ENCODE results near the gene NXN.

DNA sequence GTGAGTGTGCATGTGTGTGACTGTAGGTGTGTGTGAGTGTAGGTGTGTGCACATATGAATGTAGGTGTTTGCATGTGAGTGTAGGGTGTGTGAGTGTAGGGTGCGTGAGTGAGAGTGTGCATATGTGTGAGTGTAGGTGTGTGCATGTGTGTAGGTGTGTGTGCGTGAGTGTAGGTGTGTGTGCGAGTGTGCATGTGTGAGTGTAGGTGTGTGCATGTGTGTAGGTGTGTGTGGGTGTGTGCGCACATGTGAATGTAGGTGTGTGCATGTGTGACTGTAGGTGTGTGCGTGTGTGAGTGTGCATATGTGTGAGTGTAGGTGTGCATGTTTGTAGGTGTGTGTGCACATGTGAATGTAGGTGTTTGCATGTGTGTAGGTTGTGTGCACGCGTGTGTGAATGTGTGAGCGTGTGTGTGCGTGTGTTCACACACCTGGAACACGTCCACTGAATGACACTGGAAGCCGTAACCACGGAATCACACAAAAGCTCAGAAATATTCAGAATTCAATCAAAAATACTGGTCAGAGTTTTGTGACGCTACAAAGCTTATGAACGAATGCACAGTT is 166.9 kb downstream of the NXN start:
- TF ChIP-seq, protein P1, sequence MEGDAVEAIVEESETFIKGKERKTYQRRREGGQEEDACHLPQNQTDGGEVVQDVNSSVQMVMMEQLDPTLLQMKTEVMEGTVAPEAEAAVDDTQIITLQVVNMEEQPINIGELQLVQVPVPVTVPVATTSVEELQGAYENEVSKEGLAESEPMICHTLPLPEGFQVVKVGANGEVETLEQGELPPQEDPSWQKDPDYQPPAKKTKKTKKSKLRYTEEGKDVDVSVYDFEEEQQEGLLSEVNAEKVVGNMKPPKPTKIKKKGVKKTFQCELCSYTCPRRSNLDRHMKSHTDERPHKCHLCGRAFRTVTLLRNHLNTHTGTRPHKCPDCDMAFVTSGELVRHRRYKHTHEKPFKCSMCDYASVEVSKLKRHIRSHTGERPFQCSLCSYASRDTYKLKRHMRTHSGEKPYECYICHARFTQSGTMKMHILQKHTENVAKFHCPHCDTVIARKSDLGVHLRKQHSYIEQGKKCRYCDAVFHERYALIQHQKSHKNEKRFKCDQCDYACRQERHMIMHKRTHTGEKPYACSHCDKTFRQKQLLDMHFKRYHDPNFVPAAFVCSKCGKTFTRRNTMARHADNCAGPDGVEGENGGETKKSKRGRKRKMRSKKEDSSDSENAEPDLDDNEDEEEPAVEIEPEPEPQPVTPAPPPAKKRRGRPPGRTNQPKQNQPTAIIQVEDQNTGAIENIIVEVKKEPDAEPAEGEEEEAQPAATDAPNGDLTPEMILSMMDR (IDR thresholded peaks at IDR 0.05; ENCODE audit: insufficient read depth, low read length): no peak
- TF ChIP-seq GABPA (IDR thresholded peaks at IDR 0.05; ENCODE audit: low read depth): no peak

All from HL-60 (cell line).